Lower leg skin (tissue), 3 donors: ENCODE data around the gene CORO2A.

ENCODE experiments used
- CTCF ChIP-seq, 3 donors: fragments of 450-650 bp; IDR thresholded peaks; one replicate each; pipeline ENCODE4 v1.5.1; 2016; ENCODE audit warnings: antibody characterized with exemption in 3 of 3, mild to moderate bottlenecking in 3 of 3, moderate library complexity in 2 of 3
- POLR2A ChIP-seq, 2 donors: fragments of 450-650 bp; IDR thresholded peaks; one replicate each; pipeline ENCODE4 v1.6.1; 2016 to 2017; ENCODE audit warnings: antibody characterized with exemption in 2 of 2, mild to moderate bottlenecking in 1 of 2, moderate library complexity in 1 of 2

GRCh38 chr9:98142925-98143481 is 49.4 kb downstream of the CORO2A start:
- TF ChIP-seq CTCF (IDR thresholded peaks at IDR 0.05) (no peak), POLR2A (IDR thresholded peaks at IDR 0.05) (no peak)
